PC-9 (cell line): ENCODE data around the gene CHST15.

Experiments
- CTCF ChIP-seq: fragments of 200-600 bp; sonication (generic); conservative IDR thresholded peaks from 2 replicates; pipeline ENCODE4 v1.6.1; 2017; ENCODE audit warnings: mixed run types, antibody characterized with exemption, mild to moderate bottlenecking, moderate library complexity
- EZH2 ChIP-seq: fragments of 200-600 bp; sonication (generic); IDR thresholded peaks from 2 replicates; pipeline ENCODE4 v1.8.0; 2017; ENCODE audit warnings: antibody characterized with exemption, low read depth

GRCh38 chr10:123997486-123998196 is 95.8 kb downstream of the CHST15 start:
- TF ChIP-seq CTCF = no peak
- no peak for TF ChIP-seq EZH2
